CD4-positive, CD25-positive, alpha-beta regulatory T cell (primary cell): ENCODE measurements around the gene SRRM1. TPM values are rescaled to one million over a fixed set of nuclear protein-coding genes. Genes with fewer than 3 reads are reported as not detected.
"Not testable (repeated sequence)": the region's sequence is repeated elsewhere in the genome, so short reads cannot be mapped to it uniquely, and the experiment has no call there.

Source experiments
- ATAC-seq, 2 donors: fragments of 150-1000 bp; cut with Tn5 transposase; one replicate each; pipeline ENCODE4 v1.10.0; 2021; ENCODE audit warnings: low read depth in 2 of 2, moderate number of reproducible peaks in 2 of 2, moderate library complexity in 1 of 2
- DNase-seq, 3 donors: peaks; one replicate each; pipeline versions ENCODE4 v3.0.0 to v3.0.0-alpha.2; 2012 to 2022; ENCODE audit warnings: mixed read lengths in 1 of 3
- H3K27ac ChIP-seq: one replicate; pipeline ENCODE4 v1.7.0; 2013; ENCODE audit warnings: mild to moderate bottlenecking, low read length; ENCODE audit not compliant: insufficient read depth, poor library complexity, severe bottlenecking
- H3K27me3 ChIP-seq: one replicate; pipeline ENCODE4 v1.7.0; 2013; ENCODE audit warnings: low read length; ENCODE audit not compliant: control insufficient read depth, insufficient read depth
- H3K36me3 ChIP-seq: one replicate; pipeline ENCODE4 v1.7.0; 2013; ENCODE audit warnings: mild to moderate bottlenecking, low read length, moderate library complexity; ENCODE audit not compliant: control insufficient read depth, insufficient read depth
- H3K4me1 ChIP-seq: 2 replicates; pipeline ENCODE4 v1.7.0; 2013; ENCODE audit warnings: mild to moderate bottlenecking, low read length; ENCODE audit not compliant: insufficient read depth, control insufficient read depth, poor library complexity, severe bottlenecking
- H3K4me3 ChIP-seq: one replicate; pipeline ENCODE4 v1.7.0; 2013; ENCODE audit warnings: low read depth, mild to moderate bottlenecking, low read length, moderate library complexity
- H3K9me3 ChIP-seq, 2 experiments: 1 replicate in 1 of 2; 2 replicates in 1 of 2; pipeline ENCODE4 v1.7.0; 2013; ENCODE audit warnings: low read length in 2 of 2, mild to moderate bottlenecking in 1 of 2, moderate library complexity in 1 of 2; ENCODE audit not compliant: control insufficient read depth in 2 of 2
- H3K27ac Mint-ChIP-seq, 3 donors: one replicate each; pipeline ENCODE4 v1.8.0; 2020 to 2022; ENCODE audit warnings: mild to moderate bottlenecking in 3 of 3, mixed read lengths in 3 of 3, moderate library complexity in 2 of 3
- H3K27me3 Mint-ChIP-seq: one replicate; pipeline ENCODE4 v1.8.0; 2022; ENCODE audit warnings: mild to moderate bottlenecking, mixed read lengths
- H3K36me3 Mint-ChIP-seq: one replicate; pipeline ENCODE4 v1.8.0; 2020; ENCODE audit warnings: mixed read lengths
- H3K4me1 Mint-ChIP-seq, 4 donors: one replicate each; pipeline ENCODE4 v1.8.0; 2020 to 2022; ENCODE audit warnings: mixed read lengths in 4 of 4, mild to moderate bottlenecking in 1 of 4
- H3K4me3 Mint-ChIP-seq, 4 donors: one replicate each; pipeline ENCODE4 v1.8.0; 2020 to 2022; ENCODE audit warnings: mild to moderate bottlenecking in 4 of 4, mixed read lengths in 4 of 4, moderate library complexity in 3 of 4
- H3K9me3 Mint-ChIP-seq, 7 donors: one replicate each; pipeline ENCODE4 v1.8.0; 2020 to 2022; ENCODE audit warnings: mixed read lengths in 7 of 7, mild to moderate bottlenecking in 3 of 7, moderate library complexity in 2 of 7
- polyA plus RNA-seq, 4 donors: library from polyadenylated mRNA; unstranded; fragments of 300-500 nt; fragmentation: Illumina TruSeq; gene quantifications; one replicate each; pipeline ENCODE4 v1.2.3, GENCODE V29; 2021
- total RNA-seq: library from RNA; stranded (reverse); gene quantifications from one replicate; pipeline ENCODE4 v1.2.3, GENCODE V29; 2022

Gene SRRM1
- total and polyA plus RNA-seq, 5 donors from 2014 or later, result 85.5 to 284 (median 94.4) TPM

DNA sequence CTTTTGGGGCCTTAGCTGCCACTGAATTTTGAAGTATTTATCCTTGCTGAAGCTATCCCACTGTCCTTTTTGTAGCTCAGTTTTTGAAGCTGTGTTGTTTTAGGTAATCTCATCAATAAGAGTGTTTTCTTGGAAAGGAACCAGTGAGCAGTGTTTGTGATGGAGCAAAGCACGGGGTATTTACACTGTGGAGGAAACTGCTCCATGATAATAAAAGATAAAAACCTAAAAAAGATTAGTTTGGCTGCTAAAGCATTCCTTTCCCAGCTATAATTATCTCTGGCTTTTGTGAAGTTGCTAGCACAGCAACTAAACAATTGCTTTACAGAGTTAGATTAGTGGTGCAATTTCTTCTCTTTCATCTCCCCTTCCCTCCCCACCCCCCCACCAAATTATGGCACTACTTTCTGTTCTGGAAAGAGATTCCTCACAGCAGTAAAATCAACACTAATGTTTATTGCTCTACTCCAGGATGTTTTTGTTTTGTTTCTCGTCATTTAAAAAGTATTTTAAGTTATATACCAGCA, 21.5 kb downstream of the SRRM1 start:
- peaks cover 40% of the 10 kb centered on the region for H3K36me3 Mint-ChIP-seq

DNA sequence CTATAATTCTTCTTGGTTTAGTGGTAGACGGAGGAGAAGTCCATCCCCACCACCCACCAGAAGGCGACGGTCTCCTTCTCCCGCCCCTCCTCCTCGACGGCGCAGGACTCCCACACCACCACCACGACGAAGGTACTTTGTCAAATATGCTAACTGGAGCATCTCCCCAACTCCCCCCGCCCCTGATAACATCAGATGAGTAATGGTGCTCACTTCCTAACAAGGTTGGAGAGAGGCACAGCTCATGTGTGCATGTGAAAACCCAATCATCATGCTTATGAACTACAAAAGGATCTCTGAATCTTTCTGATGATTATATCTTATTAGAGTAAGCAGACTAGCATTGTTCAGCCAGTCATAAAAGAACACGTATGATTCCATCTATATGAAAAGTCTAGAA, 23.7 kb downstream of the SRRM1 start:
- DNase-seq, result no peak
- H3K27ac Mint-ChIP-seq, result no peak overlapping the region
- H3K4me1 ChIP-seq, result no peaks in the 10 kb centered on the region
- no peaks in the 10 kb centered on the region for H3K27me3 ChIP-seq
- H3K9me3 Mint-ChIP-seq, result no peaks in the 10 kb centered on the region
- no peak overlapping the region for H3K4me3 ChIP-seq
- H3K36me3 Mint-ChIP-seq, result peaks cover 41% of the 10 kb centered on the region
- H3K9me3 ChIP-seq, result no peaks in the 10 kb centered on the region
- ATAC-seq, result no peak
- H3K27me3 Mint-ChIP-seq, result no peaks in the 10 kb centered on the region
- H3K27ac ChIP-seq, result no peak overlapping the region
- H3K4me1 Mint-ChIP-seq, result peaks cover 0 to 1% (median 0%) of the 10 kb centered on the region in 4 donors
- H3K36me3 ChIP-seq, result peaks cover 95% of the 10 kb centered on the region
- no peak overlapping the region for H3K4me3 Mint-ChIP-seq

More for the DNA sequence above, 21.5 kb downstream of the SRRM1 start:
- Histone ChIP-seq H3K36me3 (peaks cover 96% of the 10 kb centered on the region), H3K9me3 (no peaks in the 10 kb centered on the region), H3K4me1 (no peaks in the 10 kb centered on the region), H3K27me3 (no peaks in the 10 kb centered on the region), H3K4me3 (no peak overlapping the region), H3K27ac (no peak overlapping the region)
- Mint-ChIP-seq H3K27ac (no peak overlapping the region), H3K4me3 (no peak overlapping the region), H3K9me3 (no peaks in the 10 kb centered on the region), H3K4me1 (peaks cover 6 to 7% (median 6%) of the 10 kb centered on the region in 4 donors), H3K27me3 (no peaks in the 10 kb centered on the region)
- DNase-seq (no peak), ATAC-seq (no peak)

GRCh38 chr1:24671372-24671771, 28.3 kb downstream of the SRRM1 start:
- H3K9me3 Mint-ChIP-seq, H3K27me3 Mint-ChIP-seq, H3K4me1 ChIP-seq, H3K4me3 Mint-ChIP-seq, H3K4me3 ChIP-seq, H3K27me3 ChIP-seq, H3K27ac ChIP-seq, ATAC-seq, DNase-seq, H3K4me1 Mint-ChIP-seq, H3K9me3 ChIP-seq: not testable (repeated sequence)
- peaks cover 84% of the 10 kb centered on the region for H3K36me3 ChIP-seq
- Mint-ChIP-seq H3K36me3 (peaks cover 59% of the 10 kb centered on the region), H3K27ac (peak overlapping the region in 1 of 3 donors; percentile 98)

DNA sequence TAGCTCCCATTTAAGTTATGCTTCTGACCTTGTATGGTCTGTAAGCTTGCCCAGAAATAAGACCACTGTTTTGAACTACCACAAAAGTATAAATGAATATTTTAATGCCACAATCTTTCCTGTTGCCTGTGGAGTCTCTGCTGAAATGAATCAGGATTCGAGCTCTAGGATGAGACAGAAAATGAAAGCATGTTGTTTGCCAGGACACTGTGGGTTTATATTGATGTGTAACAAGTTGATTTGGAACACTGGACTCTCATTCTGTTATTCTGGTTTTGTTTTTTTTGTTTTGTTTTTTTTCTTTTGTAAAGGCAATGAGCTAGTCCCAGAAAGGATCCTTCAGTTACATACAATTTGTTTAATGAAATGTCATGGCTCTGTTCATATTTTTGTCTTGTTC, 29.6 kb downstream of the SRRM1 start:
- peaks cover 56% of the 10 kb centered on the region for H3K36me3 Mint-ChIP-seq
- H3K27me3 Mint-ChIP-seq, H3K4me1 ChIP-seq, ATAC-seq, H3K9me3 ChIP-seq, DNase-seq, H3K4me3 ChIP-seq, H3K4me1 Mint-ChIP-seq, H3K27me3 ChIP-seq, H3K9me3 Mint-ChIP-seq, H3K4me3 Mint-ChIP-seq: not testable (repeated sequence)
- H3K27ac ChIP-seq, result peak overlapping the region; percentile 14
- peaks cover 71% of the 10 kb centered on the region for H3K36me3 ChIP-seq
- peak overlapping the region in 1 of 3 donors; percentile 53 for H3K27ac Mint-ChIP-seq

DNA sequence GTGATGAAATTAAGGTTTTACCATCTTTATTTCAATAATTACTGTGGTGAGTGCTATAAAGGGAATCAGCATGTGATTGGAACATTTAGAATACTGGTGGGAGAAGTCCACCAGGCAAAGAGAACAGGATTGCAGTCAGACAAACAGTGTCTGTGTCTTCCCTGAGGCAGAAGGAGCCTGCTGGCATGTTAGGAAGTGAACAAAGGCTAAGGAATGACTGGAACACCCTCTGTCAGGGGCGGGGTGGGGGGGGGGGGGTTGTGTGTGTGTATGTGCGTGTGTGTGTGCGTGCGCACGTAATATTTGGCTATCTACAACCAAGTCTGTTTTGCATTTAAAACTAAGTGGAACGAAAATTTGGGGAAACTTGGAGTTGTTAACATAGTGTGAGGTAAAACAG, 30.2 kb downstream of the SRRM1 start:
- no peaks in the 10 kb centered on the region for H3K9me3 ChIP-seq
- H3K27ac ChIP-seq, result no peak overlapping the region
- Mint-ChIP-seq H3K4me1 (peaks cover 0 to 5% (median 2%) of the 10 kb centered on the region in 4 donors), H3K36me3 (peaks cover 53% of the 10 kb centered on the region), H3K4me3 (no peak overlapping the region), H3K9me3 (no peaks in the 10 kb centered on the region), H3K27me3 (no peaks in the 10 kb centered on the region), H3K27ac (peak overlapping the region in 2 of 3 donors; percentile 75 to 83)
- H3K4me1 ChIP-seq, result no peaks in the 10 kb centered on the region
- H3K27me3 ChIP-seq, result no peaks in the 10 kb centered on the region
- H3K4me3 ChIP-seq, result no peak overlapping the region
- peaks cover 64% of the 10 kb centered on the region for H3K36me3 ChIP-seq
- ATAC-seq (no peak), DNase-seq (no peak)

- not testable (repeated sequence) for H3K9me3 Mint-ChIP-seq, H3K4me1 Mint-ChIP-seq, DNase-seq, H3K4me1 ChIP-seq, H3K27ac Mint-ChIP-seq, H3K27me3 ChIP-seq, ATAC-seq, H3K4me3 Mint-ChIP-seq, H3K4me3 ChIP-seq, H3K27ac ChIP-seq, H3K9me3 ChIP-seq, H3K27me3 Mint-ChIP-seq
- peaks cover 16% of the 10 kb centered on the region for H3K36me3 ChIP-seq
- peaks cover 15% of the 10 kb centered on the region for H3K36me3 Mint-ChIP-seq
These were observed 35.3 kb downstream of the SRRM1 start for GRCh38 chr1:24678421-24678820.

- no peaks in the 10 kb centered on the region for H3K4me1 ChIP-seq
- Mint-ChIP-seq H3K27me3 (no peaks in the 10 kb centered on the region), H3K36me3 (peaks cover 9% of the 10 kb centered on the region), H3K9me3 (no peaks in the 10 kb centered on the region), H3K4me3 (no peak overlapping the region), H3K4me1 (peaks cover 0 to 5% (median 0%) of the 10 kb centered on the region in 4 donors), H3K27ac (no peak overlapping the region)
- H3K9me3 ChIP-seq, result no peaks in the 10 kb centered on the region
- DNase-seq (no peak), ATAC-seq (no peak)
- H3K27me3 ChIP-seq, result no peaks in the 10 kb centered on the region
- no peak overlapping the region for H3K27ac ChIP-seq
- H3K4me3 ChIP-seq, result no peak overlapping the region
- peaks cover 4% of the 10 kb centered on the region for H3K36me3 ChIP-seq
These were observed 36.6 kb downstream of the SRRM1 start for GRCh38 chr1:24679725-24680124.

DNA sequence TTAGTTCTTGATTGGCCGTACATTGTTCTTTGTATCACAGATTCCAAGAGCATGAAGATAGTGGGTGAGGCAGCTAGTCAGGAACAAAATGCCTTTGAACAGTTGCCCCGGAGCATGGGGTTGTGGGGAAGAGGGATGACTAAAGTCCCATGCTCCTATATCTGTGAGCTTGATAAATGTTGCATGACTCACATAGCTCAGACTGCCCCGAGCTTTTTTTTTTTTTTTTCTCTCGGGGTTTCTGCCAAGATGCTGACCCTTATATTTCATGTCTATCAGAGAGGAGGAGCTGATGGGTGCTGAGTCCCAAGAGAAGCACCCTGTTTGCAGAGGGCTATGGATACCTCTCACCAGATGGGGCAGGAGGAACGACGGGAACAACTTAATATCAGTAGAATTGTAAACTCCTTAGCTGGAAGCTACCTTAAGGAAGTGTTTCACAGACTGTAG, 40.6 kb downstream of the SRRM1 start:
- Histone ChIP-seq H3K4me1 (no peaks in the 10 kb centered on the region), H3K36me3 (no peaks in the 10 kb centered on the region), H3K27me3 (no peaks in the 10 kb centered on the region), H3K4me3 (no peak overlapping the region), H3K27ac (no peak overlapping the region), H3K9me3 (no peaks in the 10 kb centered on the region)
- H3K27me3 Mint-ChIP-seq, result no peaks in the 10 kb centered on the region
- ATAC-seq (no peak), DNase-seq (no peak)
- no peaks in the 10 kb centered on the region for H3K4me1 Mint-ChIP-seq
- H3K27ac Mint-ChIP-seq, result peak overlapping the region in 1 of 3 donors; percentile 32
- no peaks in the 10 kb centered on the region for H3K36me3 Mint-ChIP-seq
- H3K9me3 Mint-ChIP-seq, result no peaks in the 10 kb centered on the region
- H3K4me3 Mint-ChIP-seq, result no peak overlapping the region
